Measurements from ENCODE around the gene MRPS18A. TPM values are rescaled to one million over a fixed set of nuclear protein-coding genes. Genes with fewer than 3 reads are reported as not detected.

The MRPS18A gene
- polyA plus RNA-seq, 1 experiment, result 41.0 TPM

GRCh38 chr6:43723737-43724295 is 36.2 kb upstream of the MRPS18A start:
- Histone ChIP-seq H3K9me3 (ENCODE audit: control insufficient read depth, insufficient read depth, low read length) (no peaks in the 10 kb centered on the region), H3K27me3 (ENCODE audit: control insufficient read depth, insufficient read depth, low read length) (peaks cover 8% of the 10 kb centered on the region), H3K4me3 (ENCODE audit: low read depth, low read length) (no peak overlapping the region), H3K27ac (ENCODE audit: low read depth, low read length) (no peak overlapping the region)
- TF ChIP-seq, protein P1, sequence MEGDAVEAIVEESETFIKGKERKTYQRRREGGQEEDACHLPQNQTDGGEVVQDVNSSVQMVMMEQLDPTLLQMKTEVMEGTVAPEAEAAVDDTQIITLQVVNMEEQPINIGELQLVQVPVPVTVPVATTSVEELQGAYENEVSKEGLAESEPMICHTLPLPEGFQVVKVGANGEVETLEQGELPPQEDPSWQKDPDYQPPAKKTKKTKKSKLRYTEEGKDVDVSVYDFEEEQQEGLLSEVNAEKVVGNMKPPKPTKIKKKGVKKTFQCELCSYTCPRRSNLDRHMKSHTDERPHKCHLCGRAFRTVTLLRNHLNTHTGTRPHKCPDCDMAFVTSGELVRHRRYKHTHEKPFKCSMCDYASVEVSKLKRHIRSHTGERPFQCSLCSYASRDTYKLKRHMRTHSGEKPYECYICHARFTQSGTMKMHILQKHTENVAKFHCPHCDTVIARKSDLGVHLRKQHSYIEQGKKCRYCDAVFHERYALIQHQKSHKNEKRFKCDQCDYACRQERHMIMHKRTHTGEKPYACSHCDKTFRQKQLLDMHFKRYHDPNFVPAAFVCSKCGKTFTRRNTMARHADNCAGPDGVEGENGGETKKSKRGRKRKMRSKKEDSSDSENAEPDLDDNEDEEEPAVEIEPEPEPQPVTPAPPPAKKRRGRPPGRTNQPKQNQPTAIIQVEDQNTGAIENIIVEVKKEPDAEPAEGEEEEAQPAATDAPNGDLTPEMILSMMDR (IDR thresholded peaks at IDR 0.05; ENCODE audit: low read depth, low read length), result peak; percentile 61
- DNase-seq (ENCODE audit: low read depth, low spot score), result no peak
- POLR2A ChIA-PET, result interaction anchor here (0.5 to 1.6 kb wide), 3 partner anchors 9 to 21 kb away, joined by 3 to 6 read pairs (median 3); no protein-coding TSS in a partner anchor
- CTCF ChIA-PET, result interaction anchor here (0.6 to 2.5 kb wide), 14 partner anchors 9 to 358 kb away, joined by 3 to 20 read pairs (median 4); no protein-coding TSS in a partner anchor

DNA sequence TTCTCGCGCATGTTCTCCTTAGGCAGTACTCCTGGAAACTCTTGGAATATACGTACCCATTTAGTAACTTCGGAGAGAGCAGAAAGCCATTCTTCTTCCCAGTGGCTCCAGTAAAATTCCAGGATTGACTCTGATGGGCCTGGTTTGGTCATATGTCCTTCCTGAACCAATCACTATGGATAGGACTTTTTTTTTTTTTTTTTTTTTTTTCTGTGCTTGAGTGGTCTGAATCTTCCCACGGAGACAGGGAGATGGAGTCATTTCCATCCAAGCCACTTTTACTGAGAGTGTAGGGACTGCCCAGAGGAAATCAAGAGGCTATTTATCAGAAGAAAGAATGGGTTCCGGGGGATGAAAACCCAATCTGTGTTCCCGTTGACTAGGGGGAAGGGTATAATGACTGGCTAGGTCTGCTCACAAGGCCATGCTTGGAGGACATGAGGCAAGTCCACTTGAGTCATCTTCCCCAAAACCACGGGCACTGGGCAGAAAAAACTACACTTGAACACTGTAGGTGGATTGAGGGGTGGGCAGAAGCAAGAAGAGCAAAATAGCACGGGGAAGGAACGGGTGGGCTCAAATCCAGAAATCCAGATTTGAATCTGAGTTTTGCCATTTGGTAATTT is 35.4 kb upstream of the MRPS18A start:
- Histone ChIP-seq H3K4me3 (ENCODE audit: low read depth, low read length) (no peak overlapping the region), H3K9me3 (ENCODE audit: control insufficient read depth, insufficient read depth, low read length) (no peaks in the 10 kb centered on the region), H3K27ac (ENCODE audit: low read depth, low read length) (no peak overlapping the region), H3K27me3 (ENCODE audit: control insufficient read depth, insufficient read depth, low read length) (peaks cover 8% of the 10 kb centered on the region)
- TF ChIP-seq, protein P1 (IDR thresholded peaks at IDR 0.05; ENCODE audit: low read depth, low read length), result no peak
- ChIA-PET CTCF (interaction anchor here (0.6 to 2.5 kb wide), 5 partner anchors 50 to 356 kb away, joined by 3 to 20 read pairs (median 3); no protein-coding TSS in a partner anchor), POLR2A (no interaction called here)
- no peak for DNase-seq (ENCODE audit: low read depth, low spot score)

- TF ChIP-seq, protein P1 (IDR thresholded peaks at IDR 0.05; ENCODE audit: low read depth, low read length), result no peak
- ChIA-PET POLR2A (no interaction called here), CTCF (interaction anchor here (1.4 kb wide), 1 partner anchor 354 kb away, joined by 4 read pairs; no protein-coding TSS in a partner anchor)
- peaks cover 8% of the 10 kb centered on the region for H3K27me3 ChIP-seq (ENCODE audit: control insufficient read depth, insufficient read depth, low read length)
- no peak overlapping the region for H3K4me3 ChIP-seq (ENCODE audit: low read depth, low read length)
- H3K9me3 ChIP-seq (ENCODE audit: control insufficient read depth, insufficient read depth, low read length), result no peaks in the 10 kb centered on the region
- DNase-seq (ENCODE audit: low read depth, low spot score), result no peak
- H3K27ac ChIP-seq (ENCODE audit: low read depth, low read length), result no peak overlapping the region
Measured at GRCh38 chr6:43720999-43721398, 33.4 kb upstream of the MRPS18A start.

- Histone ChIP-seq H3K9me3 (ENCODE audit: control insufficient read depth, insufficient read depth, low read length) (no peaks in the 10 kb centered on the region), H3K27me3 (ENCODE audit: control insufficient read depth, insufficient read depth, low read length) (peaks cover 8% of the 10 kb centered on the region), H3K27ac (ENCODE audit: low read depth, low read length) (no peak overlapping the region), H3K4me3 (ENCODE audit: low read depth, low read length) (no peak overlapping the region)
- ChIA-PET POLR2A (no interaction called here), CTCF (interaction anchor here (0.9 to 2.2 kb wide), 3 partner anchors 49 to 355 kb away, joined by 3 to 5 read pairs (median 3); no protein-coding TSS in a partner anchor)
- TF ChIP-seq, protein P1 (IDR thresholded peaks at IDR 0.05; ENCODE audit: low read depth, low read length), result no peak
- DNase-seq (ENCODE audit: low read depth, low spot score), result no peak
Measured at GRCh38 chr6:43719511-43719910, 31.9 kb upstream of the MRPS18A start.
